HK-2 (cell line): ENCODE measurements around the gene FCN1.

Source experiments
- DNase-seq: peaks from one replicate; pipeline ENCODE4 v3.0.0-alpha.2; 2018; ENCODE audit not compliant: unreplicated experiment

The FCN1 gene

GRCh38 chr9:134951461-134951860, 33.7 kb upstream of the FCN1 start:
- DNase-seq = no peak

GRCh38 chr9:134950386-134951210, 32.9 kb upstream of the FCN1 start:
- no peak for DNase-seq

GRCh38 chr9:134949681-134950385, 32.1 kb upstream of the FCN1 start:
- DNase-seq = no peak

GRCh38 chr9:134948149-134948548, 30.4 kb upstream of the FCN1 start:
- DNase-seq = no peak

GRCh38 chr9:134947265-134947955, 29.7 kb upstream of the FCN1 start:
- no peak for DNase-seq

- no peak for DNase-seq
Measured at GRCh38 chr9:134946663-134947062, 29.0 kb upstream of the FCN1 start.

GRCh38 chr9:134945509-134946275, 28.0 kb upstream of the FCN1 start:
- no peak for DNase-seq

- DNase-seq = no peak
Measured at GRCh38 chr9:134944916-134945315, 27.2 kb upstream of the FCN1 start.

- DNase-seq = no peak
Measured at GRCh38 chr9:134944351-134944802, 26.7 kb upstream of the FCN1 start.

GRCh38 chr9:134943836-134944235, 26.1 kb upstream of the FCN1 start:
- no peak for DNase-seq

GRCh38 chr9:134943411-134943810, 25.7 kb upstream of the FCN1 start:
- DNase-seq = no peak

GRCh38 chr9:134942788-134943184, 25.1 kb upstream of the FCN1 start:
- DNase-seq = no peak

GRCh38 chr9:134942011-134942787, 24.5 kb upstream of the FCN1 start:
- no peak for DNase-seq

- no peak for DNase-seq
Measured at GRCh38 chr9:134940236-134941208, 22.8 kb upstream of the FCN1 start.

- DNase-seq = no peak
Measured at GRCh38 chr9:134939836-134940235, 22.1 kb upstream of the FCN1 start.

- no peak for DNase-seq
Measured at GRCh38 chr9:134939080-134939733, 21.5 kb upstream of the FCN1 start.

- DNase-seq = no peak
Measured at GRCh38 chr9:134938346-134939079, 20.8 kb upstream of the FCN1 start.

- no peak for DNase-seq
Measured at GRCh38 chr9:134937566-134938345, 20.0 kb upstream of the FCN1 start.
